SK-N-MC (cell line): Measurements from ENCODE around the gene PROX1.

ENCODE experiments used
- EZH2 ChIP-seq: fragments of 200-600 bp; sonication (generic); IDR thresholded peaks from one replicate; pipeline ENCODE4 v1.6.1; 2017; ENCODE audit warnings: antibody characterized with exemption
- POLR2AphosphoS5 ChIP-seq: IDR thresholded peaks from 2 replicates; pipeline ENCODE4 v1.6.1; 2012; ENCODE audit warnings: mild to moderate bottlenecking, low read depth, low read length, borderline replicate concordance

GRCh38 chr1:214043167-214043566 lies 55.4 kb downstream of the PROX1 start:
- TF ChIP-seq EZH2 (no peak), POLR2AphosphoS5 (no peak)
